Measurements from ENCODE around the gene MRO. TPM values are rescaled to one million over a fixed set of nuclear protein-coding genes. Genes with fewer than 3 reads are reported as not detected.
A peak's percentile ranks its signal among the peaks of the same experiment; 100 is the strongest.

Gene MRO
- total and polyA plus RNA-seq, 8 donors = 0.13 to 2.0 (median 1.3) TPM; not detected in 3

DNA sequence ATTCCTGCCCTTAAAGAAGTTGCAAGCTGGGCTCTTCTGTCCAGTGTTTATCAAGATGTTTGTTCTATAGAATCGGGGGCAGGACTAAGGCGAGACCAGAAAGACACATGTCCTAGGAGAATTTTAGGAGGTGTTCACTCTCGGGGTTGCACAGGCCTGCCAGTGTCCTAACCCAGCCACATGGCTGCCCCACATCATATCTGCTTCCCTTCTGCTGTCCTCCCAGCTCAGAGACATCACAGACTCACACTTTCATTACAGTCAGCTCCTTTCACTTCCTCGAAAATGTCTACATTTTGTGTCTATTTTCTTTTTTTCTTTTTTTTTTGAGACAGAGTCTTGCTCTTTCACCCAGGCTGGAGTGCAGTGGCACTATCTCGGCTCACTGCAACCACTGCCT is 10.7 kb upstream of the MRO start:
- Histone ChIP-seq H3K9me3 (no peaks in the 10 kb centered on the region), H3K27me3 (no peaks in the 10 kb centered on the region), H3K4me1 (peaks cover 0 to 6% (median 0%) of the 10 kb centered on the region in 4 donors), H3K36me3 (no peaks in the 10 kb centered on the region), H3K27ac (peak overlapping the region in 2 of 5 donors; percentile 19 to 38), H3K4me3 (no peak overlapping the region)
- no peak for DNase-seq
- WGBS, 5 donors = 91 to 96% (median 94%) methylated on average over 5 of the region's 5 CpGs
- TF ChIP-seq POLR2A (IDR thresholded peaks at IDR 0.05) (no peak), EP300 (IDR thresholded peaks at IDR 0.05) (no peak), POLR2AphosphoS5 (IDR thresholded peaks at IDR 0.05) (no peak)
- TF ChIP-seq, protein P1, sequence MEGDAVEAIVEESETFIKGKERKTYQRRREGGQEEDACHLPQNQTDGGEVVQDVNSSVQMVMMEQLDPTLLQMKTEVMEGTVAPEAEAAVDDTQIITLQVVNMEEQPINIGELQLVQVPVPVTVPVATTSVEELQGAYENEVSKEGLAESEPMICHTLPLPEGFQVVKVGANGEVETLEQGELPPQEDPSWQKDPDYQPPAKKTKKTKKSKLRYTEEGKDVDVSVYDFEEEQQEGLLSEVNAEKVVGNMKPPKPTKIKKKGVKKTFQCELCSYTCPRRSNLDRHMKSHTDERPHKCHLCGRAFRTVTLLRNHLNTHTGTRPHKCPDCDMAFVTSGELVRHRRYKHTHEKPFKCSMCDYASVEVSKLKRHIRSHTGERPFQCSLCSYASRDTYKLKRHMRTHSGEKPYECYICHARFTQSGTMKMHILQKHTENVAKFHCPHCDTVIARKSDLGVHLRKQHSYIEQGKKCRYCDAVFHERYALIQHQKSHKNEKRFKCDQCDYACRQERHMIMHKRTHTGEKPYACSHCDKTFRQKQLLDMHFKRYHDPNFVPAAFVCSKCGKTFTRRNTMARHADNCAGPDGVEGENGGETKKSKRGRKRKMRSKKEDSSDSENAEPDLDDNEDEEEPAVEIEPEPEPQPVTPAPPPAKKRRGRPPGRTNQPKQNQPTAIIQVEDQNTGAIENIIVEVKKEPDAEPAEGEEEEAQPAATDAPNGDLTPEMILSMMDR (IDR thresholded peaks at IDR 0.05) = no peak
- intact Hi-C loops (cut with DNase I; ENCODE audit: low total_unique reads) = no loop called here

DNA sequence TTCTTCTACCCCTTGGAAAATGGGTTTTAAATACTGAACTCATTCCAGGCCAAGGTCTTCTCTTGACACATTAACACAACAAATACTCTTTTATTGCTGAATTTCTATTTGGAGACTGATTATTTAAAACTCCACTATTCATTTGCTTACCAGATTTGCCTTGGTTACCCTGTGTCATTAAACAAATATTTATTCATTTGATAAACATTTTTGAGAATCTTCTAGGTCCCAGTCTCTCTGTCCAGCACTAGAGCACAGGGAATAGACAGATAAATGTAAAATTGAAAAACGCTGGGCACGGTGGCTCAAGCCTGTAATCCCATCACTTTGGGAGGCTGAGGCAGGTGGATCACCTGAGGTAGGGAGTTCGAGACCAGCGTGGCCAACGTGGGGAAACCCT is 9.8 kb upstream of the MRO start:
- intact Hi-C loops (cut with DNase I; ENCODE audit: low total_unique reads) = no loop called here
- DNase-seq = no peak
- Histone ChIP-seq H3K27me3 (no peaks in the 10 kb centered on the region), H3K36me3 (no peaks in the 10 kb centered on the region), H3K27ac (peak overlapping the region in 1 of 5 donors; percentile 38), H3K4me1 (peaks cover 0 to 6% (median 0%) of the 10 kb centered on the region in 4 donors), H3K9me3 (no peaks in the 10 kb centered on the region), H3K4me3 (no peak overlapping the region)
- TF ChIP-seq, protein P1 (IDR thresholded peaks at IDR 0.05) = no peak
- no peak for TF ChIP-seq EP300 (IDR thresholded peaks at IDR 0.05)
- WGBS, 5 donors = 59 to 73% (median 65%) methylated on average over 5 of the region's 5 CpGs

DNA sequence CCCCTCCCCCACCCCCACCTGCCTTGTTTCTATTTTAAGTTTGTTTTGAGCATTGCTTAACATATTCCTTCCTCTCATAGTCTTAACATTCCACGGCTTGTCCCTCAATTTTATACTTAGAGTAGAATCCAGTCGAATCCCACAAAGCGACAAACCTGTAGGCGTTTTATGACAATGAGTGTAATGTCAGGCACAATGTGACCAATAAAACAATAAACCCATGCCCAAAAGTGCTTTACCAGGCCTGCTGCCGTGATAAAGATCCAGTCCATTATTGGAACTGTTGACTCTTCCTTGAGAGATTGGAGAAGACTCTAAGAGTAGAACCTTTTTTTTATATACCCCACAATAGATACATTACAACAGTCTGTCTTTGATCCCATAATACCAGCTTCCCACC is 6.2 kb upstream of the MRO start:
- 80 to 93% (median 91%) methylated on average over 5 of the region's 5 CpGs for WGBS, 5 donors
- Histone ChIP-seq H3K9me3 (no peaks in the 10 kb centered on the region), H3K4me3 (no peak overlapping the region), H3K27ac (no peak overlapping the region), H3K36me3 (no peaks in the 10 kb centered on the region), H3K4me1 (peaks cover under 1 to 9% (median 2%) of the 10 kb centered on the region in 4 donors), H3K27me3 (no peaks in the 10 kb centered on the region)
- TF ChIP-seq POLR2AphosphoS5 (IDR thresholded peaks at IDR 0.05) (no peak), POLR2A (IDR thresholded peaks at IDR 0.05) (no peak), EP300 (IDR thresholded peaks at IDR 0.05) (no peak)
- TF ChIP-seq, protein P1 (IDR thresholded peaks at IDR 0.05) = no peak
- no peak for DNase-seq
- intact Hi-C loops (cut with DNase I; ENCODE audit: low total_unique reads) = no loop called here

DNA sequence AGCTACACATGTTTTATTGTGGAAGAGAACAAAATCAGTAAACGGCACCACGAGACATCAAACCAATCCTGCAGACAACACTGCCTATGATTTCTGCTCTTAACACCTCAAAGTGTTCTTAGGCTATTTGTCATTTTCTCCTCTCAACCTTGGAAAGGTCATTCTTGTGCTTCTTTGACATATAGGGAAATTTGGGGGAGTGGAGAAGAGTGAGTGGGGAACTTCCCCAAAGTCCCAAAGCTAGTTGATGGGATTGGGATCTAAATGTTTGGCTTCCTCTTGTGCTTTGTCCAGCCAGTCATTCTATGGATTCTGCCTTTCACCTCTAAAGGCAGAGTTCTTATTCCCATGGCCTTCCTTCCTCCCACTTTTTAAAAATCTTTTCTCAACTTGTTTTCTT is 5.8 kb upstream of the MRO start:
- no peak overlapping the region for H3K27ac ChIP-seq
- no peaks in the 10 kb centered on the region for H3K36me3 ChIP-seq
- no peak for DNase-seq
- intact Hi-C loops (cut with DNase I; ENCODE audit: low total_unique reads) = no loop called here
- no peaks in the 10 kb centered on the region for H3K9me3 ChIP-seq
- 94 to 97% (median 96%) methylated on average over 2 of the region's 2 CpGs for WGBS, 5 donors
- peaks cover 4 to 14% (median 6%) of the 10 kb centered on the region in 4 donors for H3K4me1 ChIP-seq
- no peaks in the 10 kb centered on the region for H3K27me3 ChIP-seq
- TF ChIP-seq, protein P1 (IDR thresholded peaks at IDR 0.05) = no peak
- TF ChIP-seq POLR2A (IDR thresholded peaks at IDR 0.05) (no peak), POLR2AphosphoS5 (IDR thresholded peaks at IDR 0.05) (no peak), EP300 (IDR thresholded peaks at IDR 0.05) (no peak)
- H3K4me3 ChIP-seq = no peak overlapping the region
